Kidney epithelial cell (primary cell): ENCODE data around the gene LITAFD. TPM values are rescaled to one million over a fixed set of nuclear protein-coding genes. Genes with fewer than 3 reads are reported as not detected.

Experiments
- DNase-seq: peaks from one replicate; pipeline ENCODE4 v3.0.0-alpha.2; 2010; ENCODE audit warnings: low read depth
- H3K27me3 ChIP-seq: 2 replicates; pipeline ENCODE4 v1.6.0; 2011; ENCODE audit warnings: low read length; ENCODE audit not compliant: control insufficient read depth, insufficient read depth
- H3K36me3 ChIP-seq: 2 replicates; pipeline ENCODE4 v1.5.1; 2011; ENCODE audit warnings: low read length; ENCODE audit not compliant: control insufficient read depth, insufficient read depth
- H3K4me3 ChIP-seq: 2 replicates; pipeline ENCODE4 v1.5.1; 2011; ENCODE audit warnings: low read depth, mild to moderate bottlenecking, control low read depth, low read length
- total RNA-seq: library from RNA; depleted of rRNA; stranded (reverse); fragments of >200 nt; gene quantifications from 2 replicates; pipeline ENCODE4 v1.2.3, GENCODE V29; 2015
- TF ChIP-seq, protein P1 (sequence below): IDR thresholded peaks from 2 replicates; pipeline ENCODE4 v1.5.1; 2011; ENCODE audit warnings: mild to moderate bottlenecking, moderate library complexity, low read length, control low read depth, inconsistent platforms; ENCODE audit not compliant: insufficient read depth, poor library complexity, severe bottlenecking

LITAFD gene
- total RNA-seq, 1 donor from 2014 or later, result not detected

DNA sequence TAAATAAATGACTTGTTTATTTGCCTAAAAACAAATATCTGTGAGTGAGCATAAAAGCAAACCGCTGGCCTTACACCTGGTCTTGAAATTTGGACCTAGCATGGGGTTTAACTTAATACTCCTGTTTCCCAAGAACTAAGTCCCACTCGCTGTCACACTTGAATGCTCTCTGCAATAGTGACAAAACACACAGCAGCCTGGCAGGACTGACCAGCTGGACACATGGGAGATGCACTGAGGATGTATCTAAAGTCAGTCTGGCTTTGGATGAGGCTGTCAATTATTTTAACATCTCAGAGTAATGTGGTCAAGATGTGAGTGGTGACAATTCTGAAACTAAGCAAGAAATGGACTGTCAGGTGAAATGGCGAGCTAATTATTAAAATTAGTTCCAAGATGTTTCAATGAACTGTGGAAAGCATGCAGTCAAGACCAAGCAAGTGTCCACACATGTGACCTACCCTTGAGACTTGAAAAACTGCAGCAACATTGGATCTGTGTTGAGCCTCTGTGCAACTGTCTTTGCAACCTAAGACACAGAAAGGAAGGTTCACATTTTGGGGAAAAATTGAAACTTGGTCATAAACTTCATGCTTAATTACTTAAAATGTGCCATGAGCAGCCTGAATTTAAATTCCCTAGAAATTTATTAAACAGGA, 16.6 kb downstream of the LITAFD start:
- DNase-seq, result no peak
- no peaks in the 10 kb centered on the region for H3K27me3 ChIP-seq
- no peak overlapping the region for H3K4me3 ChIP-seq
- H3K36me3 ChIP-seq, result peaks cover 1% of the 10 kb centered on the region
- TF ChIP-seq, protein P1, sequence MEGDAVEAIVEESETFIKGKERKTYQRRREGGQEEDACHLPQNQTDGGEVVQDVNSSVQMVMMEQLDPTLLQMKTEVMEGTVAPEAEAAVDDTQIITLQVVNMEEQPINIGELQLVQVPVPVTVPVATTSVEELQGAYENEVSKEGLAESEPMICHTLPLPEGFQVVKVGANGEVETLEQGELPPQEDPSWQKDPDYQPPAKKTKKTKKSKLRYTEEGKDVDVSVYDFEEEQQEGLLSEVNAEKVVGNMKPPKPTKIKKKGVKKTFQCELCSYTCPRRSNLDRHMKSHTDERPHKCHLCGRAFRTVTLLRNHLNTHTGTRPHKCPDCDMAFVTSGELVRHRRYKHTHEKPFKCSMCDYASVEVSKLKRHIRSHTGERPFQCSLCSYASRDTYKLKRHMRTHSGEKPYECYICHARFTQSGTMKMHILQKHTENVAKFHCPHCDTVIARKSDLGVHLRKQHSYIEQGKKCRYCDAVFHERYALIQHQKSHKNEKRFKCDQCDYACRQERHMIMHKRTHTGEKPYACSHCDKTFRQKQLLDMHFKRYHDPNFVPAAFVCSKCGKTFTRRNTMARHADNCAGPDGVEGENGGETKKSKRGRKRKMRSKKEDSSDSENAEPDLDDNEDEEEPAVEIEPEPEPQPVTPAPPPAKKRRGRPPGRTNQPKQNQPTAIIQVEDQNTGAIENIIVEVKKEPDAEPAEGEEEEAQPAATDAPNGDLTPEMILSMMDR, result no peak

DNA sequence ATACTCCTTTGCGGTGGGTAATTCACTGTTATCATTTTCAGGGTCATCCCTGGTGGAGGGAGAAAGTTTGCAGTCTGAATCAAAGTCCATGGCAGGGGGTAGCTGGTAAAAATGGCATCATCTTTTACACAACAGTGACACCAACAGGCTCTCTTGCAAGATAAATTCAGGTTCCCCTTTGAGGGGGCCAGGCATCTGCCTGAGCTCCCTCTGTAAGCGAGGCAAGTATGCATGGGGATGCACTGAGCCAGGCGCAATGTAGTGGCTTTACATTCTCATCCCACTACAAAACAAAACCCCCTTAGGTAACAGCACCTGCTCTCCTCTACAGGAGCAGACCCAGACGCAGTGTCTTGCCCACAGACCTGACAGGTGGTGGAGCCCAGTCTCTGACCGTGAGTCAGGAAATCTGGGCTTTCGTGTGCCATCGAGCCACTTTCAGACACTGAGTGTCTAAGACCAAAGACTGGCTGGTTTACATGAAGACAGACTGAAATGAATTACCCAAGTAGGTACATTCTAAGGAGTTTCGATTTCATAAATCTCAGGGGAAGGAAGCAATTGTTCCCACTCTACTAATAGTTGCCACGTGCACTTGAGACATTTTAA, 17.7 kb downstream of the LITAFD start:
- DNase-seq, result no peak
- TF ChIP-seq, protein P1, result no peak
- H3K27me3 ChIP-seq, result no peaks in the 10 kb centered on the region
- H3K36me3 ChIP-seq, result peaks cover 4% of the 10 kb centered on the region
- H3K4me3 ChIP-seq, result no peak overlapping the region

DNA sequence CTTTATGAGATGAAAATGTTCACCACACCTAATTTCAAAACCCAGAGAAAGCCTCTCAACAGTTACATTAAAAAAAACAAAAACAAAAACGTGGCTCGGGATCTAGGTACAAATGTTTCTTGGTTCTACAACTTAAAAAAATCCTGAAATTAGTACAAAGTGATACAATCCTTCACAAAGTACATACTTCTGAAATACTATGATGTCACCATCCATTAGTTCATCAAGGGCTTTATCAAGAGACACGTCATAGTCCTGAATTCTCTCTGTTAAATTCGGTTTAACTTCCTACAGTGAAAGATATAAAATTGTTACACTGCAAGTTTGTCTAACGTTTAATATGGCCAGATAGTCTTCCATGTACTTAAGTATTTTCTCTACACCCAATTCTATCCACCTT, 18.2 kb downstream of the LITAFD start:
- TF ChIP-seq, protein P1, result no peak
- peaks cover 5% of the 10 kb centered on the region for H3K36me3 ChIP-seq
- no peaks in the 10 kb centered on the region for H3K27me3 ChIP-seq
- H3K4me3 ChIP-seq, result no peak overlapping the region
- no peak for DNase-seq

DNA sequence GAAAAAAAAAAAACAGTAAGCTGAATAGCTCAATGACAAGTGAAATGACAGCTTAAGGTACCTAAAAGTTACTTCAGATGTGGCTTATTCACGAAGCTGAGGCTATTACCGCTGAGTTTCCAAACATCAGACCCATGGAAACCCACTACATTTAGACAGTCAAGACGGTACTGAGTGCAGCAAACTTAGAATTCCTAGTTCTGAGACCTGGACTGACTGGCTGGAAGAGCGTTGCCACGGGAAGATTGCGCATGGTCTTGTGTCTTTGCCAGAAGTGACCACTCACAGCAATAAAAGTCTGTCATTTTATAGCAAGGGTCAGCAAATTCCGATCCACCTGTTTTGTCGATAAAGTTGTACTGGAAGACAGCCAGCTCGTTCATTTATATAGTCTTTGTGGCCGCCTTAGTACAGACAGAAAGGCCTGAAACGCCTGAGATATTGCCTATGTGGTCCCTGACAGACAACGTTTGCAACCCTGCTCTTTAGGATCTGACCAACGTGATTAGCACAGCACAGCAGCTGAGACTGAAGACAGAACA, 19.2 kb downstream of the LITAFD start:
- H3K27me3 ChIP-seq, result no peaks in the 10 kb centered on the region
- H3K36me3 ChIP-seq, result peaks cover 5% of the 10 kb centered on the region
- TF ChIP-seq, protein P1, result no peak
- no peak overlapping the region for H3K4me3 ChIP-seq
- DNase-seq, result no peak

DNA sequence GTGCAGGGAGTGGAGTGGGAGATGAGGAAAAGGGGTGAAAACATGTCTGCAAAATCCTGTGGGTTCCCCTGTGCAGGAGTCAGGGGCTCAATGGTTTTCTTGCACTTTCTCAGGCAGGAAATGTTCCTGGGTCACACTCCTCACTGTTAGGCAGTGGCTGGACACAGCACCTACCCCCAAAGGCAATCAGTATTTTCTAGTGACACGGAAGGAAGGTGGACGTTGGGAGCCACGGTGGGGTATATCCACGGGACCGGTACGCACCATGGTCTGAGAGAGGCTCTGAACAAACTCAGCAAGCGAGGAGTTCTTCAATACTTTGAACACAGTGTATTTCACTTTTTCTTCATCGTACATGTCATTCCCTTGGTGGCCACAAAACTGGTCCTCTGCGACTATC, 20.9 kb downstream of the LITAFD start:
- TF ChIP-seq, protein P1, result no peak
- no peak for DNase-seq
- Histone ChIP-seq H3K27me3 (no peaks in the 10 kb centered on the region), H3K36me3 (peaks cover 5% of the 10 kb centered on the region), H3K4me3 (no peak overlapping the region)
